Breast epithelium (tissue), 4 donors: ENCODE measurements around the gene MXRA8. TPM values are rescaled to one million over a fixed set of nuclear protein-coding genes. Genes with fewer than 3 reads are reported as not detected.

Experiments used
- DNase-seq, 2 donors: peaks; one replicate each; pipeline ENCODE4 v3.0.0-alpha.2; 2019; ENCODE audit warnings: low spot score in 2 of 2
- H3K27ac ChIP-seq, 2 donors: fragments of 200-600 bp; sonication (generic) in 1 of 2; one replicate each; pipeline ENCODE4 v1.5.1; 2016 to 2019; ENCODE audit warnings: mild to moderate bottlenecking in 1 of 2
- H3K27me3 ChIP-seq, 2 donors: fragments of 200-600 bp; sonication (generic) in 1 of 2; one replicate each; pipeline versions ENCODE4 v1.5.1 to v1.6.0; 2017 to 2019; ENCODE audit warnings: control low read depth in 1 of 2, mild to moderate bottlenecking in 1 of 2
- H3K36me3 ChIP-seq: fragments of 200-600 bp; one replicate; pipeline ENCODE4 v1.5.1; 2019
- H3K4me1 ChIP-seq, 2 donors: fragments of 200-600 bp; sonication (generic); one replicate each; pipeline ENCODE4 v1.5.1; 2016 to 2019; ENCODE audit warnings: control low read depth in 1 of 2
- H3K4me3 ChIP-seq, 3 donors: fragments of 200-600 bp; sonication (generic); 1 replicate in 2 of 3; 2 replicates in 1 of 3; pipeline ENCODE4 v1.5.1; 2016 to 2019; ENCODE audit warnings: mild to moderate bottlenecking in 3 of 3, moderate library complexity in 2 of 3
- H3K9me3 ChIP-seq, 2 donors: fragments of 200-600 bp; sonication (generic) in 1 of 2; one replicate each; pipeline ENCODE4 v1.5.1; 2016 to 2019; ENCODE audit warnings: control low read depth in 1 of 2
- POLR2A ChIP-seq: fragments of 450-650 bp; IDR thresholded peaks from one replicate; pipeline ENCODE4 v1.6.1; 2016; ENCODE audit warnings: antibody characterized with exemption, mild to moderate bottlenecking, moderate library complexity
- POLR2AphosphoS5 ChIP-seq, 3 donors: sonication (generic); formaldehyde crosslinking; IDR thresholded peaks; one replicate each; pipeline ENCODE4 v1.6.1; 2017; ENCODE audit warnings: antibody characterized with exemption in 3 of 3
- intact Hi-C: fragments of 100-400 bp; cut with DNase I; formaldehyde crosslinking; loops from one replicate; pipeline ENCODE4 v1.15.1; 2023; ENCODE audit warnings: low total_unique reads
- total RNA-seq, 3 donors: library from RNA; depleted of rRNA; stranded (reverse); fragments of >200 nt; gene quantifications; one replicate each; pipeline ENCODE4 v1.1.0, GENCODE V29; 2016
- TF ChIP-seq, protein P1 (sequence below), 3 donors: fragments of 450-650 bp; IDR thresholded peaks; one replicate each; pipeline ENCODE4 v1.5.1; 2016 to 2017; ENCODE audit warnings: antibody characterized with exemption in 3 of 3, mild to moderate bottlenecking in 3 of 3, moderate library complexity in 3 of 3

The MXRA8 gene
- total RNA-seq, 3 donors from 2014 or later: 93.4 to 308 (median 99.8) TPM

DNA sequence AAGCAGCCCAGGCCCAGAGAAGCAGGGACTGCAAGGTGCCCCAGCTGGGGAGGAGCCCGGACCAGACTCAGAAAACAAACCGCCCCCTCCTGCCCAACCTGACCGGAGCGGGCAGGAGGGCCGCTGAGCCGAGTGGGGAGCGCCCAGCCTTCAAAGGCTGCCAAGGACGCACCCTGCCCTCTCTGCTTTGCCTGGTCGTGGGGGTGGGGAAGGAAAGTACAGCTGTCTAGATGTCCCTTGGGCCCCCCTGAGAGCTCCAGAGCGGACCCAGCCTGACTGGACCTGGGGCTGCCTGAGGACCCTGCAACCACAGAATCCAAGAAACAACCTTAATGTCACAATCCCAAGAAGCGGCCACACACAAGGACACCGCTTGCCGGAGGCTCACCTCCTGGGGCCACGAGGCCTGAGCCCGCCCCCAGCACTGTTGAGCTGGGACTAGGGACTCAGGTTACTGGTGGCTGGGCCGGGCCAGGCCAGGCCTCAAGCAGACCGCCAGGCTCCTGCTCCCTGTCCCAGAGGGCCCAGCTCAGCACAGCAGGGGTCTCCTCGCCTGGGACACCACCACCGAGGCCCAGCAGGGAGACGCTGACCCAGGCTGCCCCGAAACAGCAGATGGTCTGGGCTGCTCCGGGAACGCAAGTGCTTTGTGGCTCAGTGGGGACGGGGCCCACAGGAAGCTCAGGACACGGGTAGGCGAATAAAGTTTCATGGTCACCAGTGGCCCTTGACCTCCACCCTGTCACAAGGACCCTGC lies 10.5 kb downstream of the MXRA8 start:
- intact Hi-C loops: no loop called here
- Histone ChIP-seq H3K36me3 (no peaks in the 10 kb centered on the region), H3K4me3 (peak overlapping the region; percentile 65 to 99 (median 76)), H3K27me3 (no peaks in the 10 kb centered on the region), H3K27ac (peak overlapping the region; percentile 65 to 89), H3K9me3 (no peaks in the 10 kb centered on the region), H3K4me1 (peaks cover 14 to 32% of the 10 kb centered on the region in 2 donors)
- TF ChIP-seq, protein P1, sequence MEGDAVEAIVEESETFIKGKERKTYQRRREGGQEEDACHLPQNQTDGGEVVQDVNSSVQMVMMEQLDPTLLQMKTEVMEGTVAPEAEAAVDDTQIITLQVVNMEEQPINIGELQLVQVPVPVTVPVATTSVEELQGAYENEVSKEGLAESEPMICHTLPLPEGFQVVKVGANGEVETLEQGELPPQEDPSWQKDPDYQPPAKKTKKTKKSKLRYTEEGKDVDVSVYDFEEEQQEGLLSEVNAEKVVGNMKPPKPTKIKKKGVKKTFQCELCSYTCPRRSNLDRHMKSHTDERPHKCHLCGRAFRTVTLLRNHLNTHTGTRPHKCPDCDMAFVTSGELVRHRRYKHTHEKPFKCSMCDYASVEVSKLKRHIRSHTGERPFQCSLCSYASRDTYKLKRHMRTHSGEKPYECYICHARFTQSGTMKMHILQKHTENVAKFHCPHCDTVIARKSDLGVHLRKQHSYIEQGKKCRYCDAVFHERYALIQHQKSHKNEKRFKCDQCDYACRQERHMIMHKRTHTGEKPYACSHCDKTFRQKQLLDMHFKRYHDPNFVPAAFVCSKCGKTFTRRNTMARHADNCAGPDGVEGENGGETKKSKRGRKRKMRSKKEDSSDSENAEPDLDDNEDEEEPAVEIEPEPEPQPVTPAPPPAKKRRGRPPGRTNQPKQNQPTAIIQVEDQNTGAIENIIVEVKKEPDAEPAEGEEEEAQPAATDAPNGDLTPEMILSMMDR (IDR thresholded peaks at IDR 0.05): no peak
- TF ChIP-seq POLR2AphosphoS5 (IDR thresholded peaks at IDR 0.05) (no peak), POLR2A (no peak)
- DNase-seq: no peak

DNA sequence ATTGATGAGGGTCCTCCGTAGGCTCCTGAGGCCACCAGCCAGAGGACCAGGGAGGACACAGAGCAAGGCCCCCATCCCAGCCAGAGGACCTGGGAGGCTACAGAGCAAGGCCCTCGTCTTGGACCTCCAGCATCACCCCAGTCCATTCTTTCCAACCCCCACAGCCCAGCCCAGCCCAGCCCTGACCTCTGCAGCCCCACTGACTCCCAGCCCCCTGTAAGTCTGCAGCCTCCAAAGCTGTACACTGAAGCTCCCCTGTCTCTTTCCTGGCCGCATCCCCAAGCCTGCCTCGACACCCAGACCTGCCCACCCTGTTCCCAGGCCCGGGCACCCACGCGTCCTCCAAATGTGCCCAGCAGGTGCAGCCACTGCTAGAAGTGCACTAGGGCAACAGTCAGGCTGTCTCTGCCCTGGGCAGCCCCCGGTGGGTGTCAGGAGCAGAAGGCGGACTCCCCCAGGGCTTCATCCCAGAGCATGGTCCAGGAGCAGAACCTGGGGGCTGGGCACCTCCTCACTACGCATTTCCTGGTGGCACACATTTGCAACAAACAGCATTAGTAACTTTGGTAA lies 11.2 kb downstream of the MXRA8 start:
- Histone ChIP-seq H3K27me3 (no peaks in the 10 kb centered on the region), H3K4me3 (peak overlapping the region; percentile 65 to 99 (median 76)), H3K4me1 (peaks cover 9 to 31% of the 10 kb centered on the region in 2 donors), H3K36me3 (no peaks in the 10 kb centered on the region), H3K9me3 (no peaks in the 10 kb centered on the region), H3K27ac (peak overlapping the region; percentile 65 to 89)
- intact Hi-C loops: no loop called here
- DNase-seq: no peak
- no peak for TF ChIP-seq POLR2A
- no peak for TF ChIP-seq POLR2AphosphoS5 (IDR thresholded peaks at IDR 0.05)
- TF ChIP-seq, protein P1 (IDR thresholded peaks at IDR 0.05): no peak

DNA sequence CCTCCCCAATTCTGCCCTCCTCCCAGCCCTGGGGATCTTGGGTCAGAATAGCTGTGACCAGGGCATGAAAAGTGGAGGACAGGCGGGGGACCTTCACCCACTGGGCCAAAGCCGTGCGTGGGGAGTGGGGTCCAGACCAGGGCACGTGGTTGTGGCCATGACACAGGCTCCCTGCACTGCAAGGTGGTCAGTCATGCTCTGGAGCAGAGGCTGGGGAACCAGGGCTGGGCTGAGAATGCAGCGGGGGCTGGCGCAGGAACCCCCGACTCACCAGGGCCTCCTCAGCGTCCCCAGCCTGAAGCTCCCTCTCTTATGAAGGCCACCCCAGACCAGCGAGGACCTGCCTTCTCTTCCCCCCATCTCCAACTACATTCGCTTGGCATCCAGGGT lies 11.9 kb downstream of the MXRA8 start:
- H3K27ac ChIP-seq: no peak overlapping the region
- intact Hi-C loops: no loop called here
- H3K27me3 ChIP-seq: no peaks in the 10 kb centered on the region
- H3K4me3 ChIP-seq: peak overlapping the region in 1 of 3 donors; percentile 99
- H3K4me1 ChIP-seq: peaks cover 9 to 26% of the 10 kb centered on the region in 2 donors
- no peaks in the 10 kb centered on the region for H3K36me3 ChIP-seq
- H3K9me3 ChIP-seq: no peaks in the 10 kb centered on the region
- TF ChIP-seq, protein P1 (IDR thresholded peaks at IDR 0.05): no peak
- TF ChIP-seq POLR2AphosphoS5 (IDR thresholded peaks at IDR 0.05): no peak
- TF ChIP-seq POLR2A: no peak
- DNase-seq: no peak

DNA sequence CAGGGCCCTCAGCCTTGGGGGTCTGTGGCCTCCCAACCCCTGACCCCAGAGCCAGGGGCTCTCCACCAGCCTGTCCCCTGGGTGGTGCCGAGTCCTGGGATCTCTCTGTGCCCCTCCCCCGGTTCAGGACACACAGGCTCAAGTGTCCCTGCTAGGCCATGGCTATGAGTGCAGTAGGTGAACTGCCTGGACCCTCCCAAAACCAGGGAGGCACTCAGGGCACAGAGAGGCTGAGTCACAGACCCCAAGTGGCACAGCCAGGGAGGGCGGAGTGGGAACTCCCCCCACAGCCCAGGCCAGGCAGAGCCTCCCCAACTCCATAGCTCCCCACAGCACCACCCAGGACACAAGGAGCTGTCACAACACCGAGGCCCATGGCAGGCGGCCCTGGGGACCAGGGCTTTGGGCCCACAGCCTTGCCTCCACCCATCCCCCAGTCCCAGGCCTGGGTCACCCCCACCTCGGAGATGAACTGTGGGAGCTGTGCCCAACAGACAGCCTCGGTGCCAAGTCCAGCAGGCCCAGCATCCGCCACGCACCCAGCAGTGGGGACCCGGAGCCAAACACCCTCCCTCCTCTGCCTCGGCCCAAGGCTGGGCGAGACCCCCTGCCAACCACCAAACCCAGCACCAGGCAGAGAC lies 12.4 kb downstream of the MXRA8 start:
- TF ChIP-seq POLR2AphosphoS5 (IDR thresholded peaks at IDR 0.05): no peak
- TF ChIP-seq, protein P1 (IDR thresholded peaks at IDR 0.05): no peak
- intact Hi-C loops: no loop called here
- H3K27ac ChIP-seq: no peak overlapping the region
- H3K4me3 ChIP-seq: peak overlapping the region in 1 of 3 donors; percentile 99
- H3K9me3 ChIP-seq: no peaks in the 10 kb centered on the region
- H3K36me3 ChIP-seq: no peaks in the 10 kb centered on the region
- DNase-seq: no peak
- peaks cover 9 to 26% of the 10 kb centered on the region in 2 donors for H3K4me1 ChIP-seq
- no peaks in the 10 kb centered on the region for H3K27me3 ChIP-seq

DNA sequence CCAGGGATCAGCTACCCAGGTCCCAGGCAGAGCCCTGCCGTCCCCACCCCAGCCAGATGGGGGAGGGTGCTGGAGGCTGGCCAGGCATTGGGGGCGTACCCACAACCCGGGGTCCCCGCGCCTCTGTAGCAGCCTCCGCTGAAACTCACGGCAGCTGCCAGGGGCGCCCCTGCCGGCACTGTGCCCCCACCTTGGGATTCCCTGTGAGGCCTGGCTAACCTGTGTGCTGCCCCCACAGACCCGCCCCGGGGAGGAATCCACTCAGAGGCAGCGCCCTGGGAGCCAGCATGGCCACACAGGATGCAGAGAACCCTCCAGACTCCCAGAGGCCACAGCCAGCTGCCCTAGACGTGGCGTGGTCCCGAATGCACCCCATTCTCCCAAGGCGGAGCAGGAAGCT lies 13.0 kb downstream of the MXRA8 start:
- no peaks in the 10 kb centered on the region for H3K27me3 ChIP-seq
- H3K36me3 ChIP-seq: no peaks in the 10 kb centered on the region
- intact Hi-C loops: no loop called here
- H3K4me1 ChIP-seq: peaks cover 9 to 26% of the 10 kb centered on the region in 2 donors
- DNase-seq: no peak
- no peak overlapping the region for H3K4me3 ChIP-seq
- H3K27ac ChIP-seq: peak overlapping the region in 1 of 2 donors; percentile 33
- H3K9me3 ChIP-seq: no peaks in the 10 kb centered on the region
- TF ChIP-seq, protein P1 (IDR thresholded peaks at IDR 0.05): no peak
- TF ChIP-seq POLR2AphosphoS5 (IDR thresholded peaks at IDR 0.05) (no peak), POLR2A (no peak)
